Sciatic nerve (tissue), 2 donors: Measurements from ENCODE around the gene NEK8. TPM values are rescaled to one million over a fixed set of nuclear protein-coding genes. Genes with fewer than 3 reads are reported as not detected.

Source experiments
- ATAC-seq: fragments of 200-7000 bp; cut with Tn5 transposase; one replicate; pipeline ENCODE4 v1.9.1; 2020; ENCODE audit warnings: mild to moderate bottlenecking, moderate library complexity
- DNase-seq: peaks from one replicate; pipeline ENCODE4 v3.0.0-alpha.2; 2020; ENCODE audit warnings: low spot score
- intact Hi-C: fragments of 100-400 bp; cut with DNase I; formaldehyde crosslinking; loops from one replicate; pipeline ENCODE4 v1.14.2; 2022
- total RNA-seq: library from RNA; stranded (reverse); fragmentation: NEBNext Ultra II Directional; extraction: Animal tissue kit (Norgen Biotek cat#: 25700); gene quantifications from one replicate; pipeline ENCODE4 v1.2.1, GENCODE V29; 2021
- donor health status: DM: no; HTN: no; CAD: no.
- donor health status: DM: no; HTN: no; CAD: no.

Gene NEK8
- total RNA-seq, 1 donor from 2014 or later, result 3.4 TPM

DNA sequence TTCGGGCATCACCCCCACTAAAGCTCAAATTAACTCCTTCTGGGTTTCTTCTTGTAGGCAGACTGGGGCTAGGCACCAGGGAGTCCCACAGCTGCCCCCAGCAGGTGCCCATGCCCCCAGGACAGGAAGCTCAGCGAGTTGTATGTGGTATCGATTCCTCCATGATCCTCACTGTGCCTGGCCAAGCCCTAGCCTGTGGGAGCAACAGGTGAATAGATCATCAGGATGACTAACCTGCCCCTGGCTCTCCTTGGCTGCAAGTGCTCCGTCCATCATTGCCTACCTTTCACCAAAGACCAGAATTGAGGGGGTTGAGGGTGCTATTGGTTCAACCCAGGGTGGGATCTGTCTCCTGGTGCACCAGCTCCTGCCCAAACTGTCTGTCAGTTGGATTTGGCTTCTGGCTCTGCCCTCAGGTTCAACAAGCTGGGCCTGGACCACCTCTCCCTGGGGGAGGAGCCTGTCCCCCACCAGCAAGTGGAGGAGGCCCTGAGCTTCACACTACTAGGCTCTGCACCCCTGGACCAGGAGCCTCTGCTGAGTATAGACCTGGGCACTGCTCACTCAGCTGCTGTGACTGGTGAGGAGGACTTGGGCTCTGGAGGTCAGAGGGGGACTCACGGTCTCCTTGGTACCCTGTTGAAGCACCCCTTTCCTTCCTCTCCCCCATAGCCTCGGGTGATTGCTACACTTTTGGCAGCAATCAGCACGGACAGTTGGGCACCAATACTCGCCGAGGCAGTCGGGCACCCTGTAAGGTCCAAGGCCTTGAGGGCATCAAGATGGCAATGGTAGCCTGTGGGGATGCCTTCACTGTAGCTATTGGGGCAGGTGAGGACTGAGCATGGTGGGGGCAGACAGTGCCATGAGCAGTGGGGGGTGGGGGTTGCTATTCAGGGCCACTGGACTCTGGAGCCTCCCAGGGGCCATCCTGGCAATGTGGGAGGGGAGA, 12.1 kb downstream of the NEK8 start:
- DNase-seq (no peak), ATAC-seq (no peak)
- intact Hi-C loops, result no loop called here

- no peak for DNase-seq
- intact Hi-C loops, result no loop called here
- ATAC-seq, result no peak
Measured at GRCh38 chr17:28741358-28742349, 13.1 kb downstream of the NEK8 start.

- intact Hi-C loops, result no loop called here
- peak; percentile 90 for DNase-seq
- ATAC-seq, result peak; percentile 80
Measured at GRCh38 chr17:28743243-28744103, 14.9 kb downstream of the NEK8 start, which contains the start of gene TRAF4. Gene TRAF4 (plus strand): TSS chr17:28744011. CDS start chr17:28744113, 102 bp downstream.

DNA sequence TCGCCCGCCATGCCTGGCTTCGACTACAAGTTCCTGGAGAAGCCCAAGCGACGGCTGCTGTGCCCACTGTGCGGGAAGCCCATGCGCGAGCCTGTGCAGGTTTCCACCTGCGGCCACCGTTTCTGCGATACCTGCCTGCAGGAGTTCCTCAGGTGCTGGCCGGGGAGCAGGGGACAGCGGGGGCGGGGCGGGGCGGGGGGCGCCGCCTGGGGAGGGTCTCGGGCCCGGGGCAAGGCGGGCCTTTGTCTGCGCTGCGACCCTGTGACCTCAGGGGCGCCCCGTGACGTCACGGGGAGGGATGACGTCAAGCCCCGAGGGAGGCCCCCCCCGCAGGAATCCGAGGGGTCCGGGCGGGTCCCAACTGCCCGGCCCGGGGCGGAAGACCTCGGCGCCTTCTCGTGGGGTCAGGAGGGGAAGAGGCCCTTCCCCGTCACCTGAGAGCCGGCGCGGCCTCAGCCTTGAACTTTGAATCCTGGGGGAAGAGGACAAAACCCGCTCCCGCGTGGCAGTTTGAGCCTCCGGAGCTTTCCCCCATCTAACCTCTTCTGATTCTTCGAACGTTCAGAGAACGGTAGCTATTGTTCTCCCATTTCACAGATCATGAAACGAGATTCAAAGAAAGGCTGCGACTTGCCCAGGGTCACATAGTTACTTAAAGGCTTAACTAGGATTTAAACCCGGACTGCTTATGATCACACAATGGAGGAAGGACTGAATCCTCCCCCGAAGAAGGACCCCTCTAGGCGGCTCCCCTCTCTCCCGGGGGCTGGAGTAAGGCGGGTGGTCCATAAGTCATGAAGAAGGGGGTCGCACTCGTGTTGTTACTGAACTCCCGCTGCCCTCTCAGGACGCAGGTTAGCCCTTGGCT, 15.8 kb downstream of the NEK8 start:
- ATAC-seq (peak; percentile 54), DNase-seq (peak; percentile 83)
- intact Hi-C loops, result no loop called here

- DNase-seq, result peak; percentile 81
- peak; percentile 58 for ATAC-seq
- intact Hi-C loops, result no loop called here
Measured at GRCh38 chr17:28744972-28745785, 16.6 kb downstream of the NEK8 start.

GRCh38 chr17:28745786-28746411, 17.3 kb downstream of the NEK8 start:
- intact Hi-C loops, result no loop called here
- no peak for ATAC-seq
- no peak for DNase-seq

- no peak for DNase-seq
- intact Hi-C loops, result no loop called here
- ATAC-seq, result no peak
Measured at GRCh38 chr17:28746611-28747050, 18.0 kb downstream of the NEK8 start.

DNA sequence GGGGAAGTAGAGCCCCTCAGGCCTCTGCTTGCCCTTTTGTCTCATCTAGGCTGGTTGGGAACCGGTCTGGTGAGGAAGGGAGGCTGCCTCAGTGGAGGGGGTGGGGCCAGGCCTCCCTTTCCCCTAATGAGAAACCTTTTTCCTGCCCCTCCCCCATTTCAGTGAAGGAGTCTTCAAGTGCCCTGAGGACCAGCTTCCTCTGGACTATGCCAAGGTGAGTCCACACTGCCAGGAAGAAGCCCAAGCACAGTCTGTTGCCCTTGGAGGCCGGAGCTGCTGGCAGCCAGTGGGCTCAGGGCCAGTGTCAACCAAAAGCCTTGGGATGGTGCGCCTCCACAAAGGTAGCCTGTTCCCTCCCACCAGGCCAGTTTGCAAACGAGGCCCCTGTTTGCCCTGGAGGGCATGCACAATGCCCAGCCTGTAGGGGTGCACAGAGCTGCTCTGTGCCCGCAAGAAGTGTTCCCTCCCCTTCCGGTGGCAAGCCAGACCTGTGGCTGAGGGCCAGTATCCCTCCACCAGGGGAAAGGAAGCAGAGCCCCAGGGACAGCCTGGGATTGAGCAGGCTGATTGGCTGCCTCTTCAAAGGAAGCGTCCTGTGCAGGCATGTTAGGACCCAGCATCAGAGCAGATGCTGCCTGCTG, 18.6 kb downstream of the NEK8 start:
- intact Hi-C loops, result no loop called here
- no peak for DNase-seq
- no peak for ATAC-seq

DNA sequence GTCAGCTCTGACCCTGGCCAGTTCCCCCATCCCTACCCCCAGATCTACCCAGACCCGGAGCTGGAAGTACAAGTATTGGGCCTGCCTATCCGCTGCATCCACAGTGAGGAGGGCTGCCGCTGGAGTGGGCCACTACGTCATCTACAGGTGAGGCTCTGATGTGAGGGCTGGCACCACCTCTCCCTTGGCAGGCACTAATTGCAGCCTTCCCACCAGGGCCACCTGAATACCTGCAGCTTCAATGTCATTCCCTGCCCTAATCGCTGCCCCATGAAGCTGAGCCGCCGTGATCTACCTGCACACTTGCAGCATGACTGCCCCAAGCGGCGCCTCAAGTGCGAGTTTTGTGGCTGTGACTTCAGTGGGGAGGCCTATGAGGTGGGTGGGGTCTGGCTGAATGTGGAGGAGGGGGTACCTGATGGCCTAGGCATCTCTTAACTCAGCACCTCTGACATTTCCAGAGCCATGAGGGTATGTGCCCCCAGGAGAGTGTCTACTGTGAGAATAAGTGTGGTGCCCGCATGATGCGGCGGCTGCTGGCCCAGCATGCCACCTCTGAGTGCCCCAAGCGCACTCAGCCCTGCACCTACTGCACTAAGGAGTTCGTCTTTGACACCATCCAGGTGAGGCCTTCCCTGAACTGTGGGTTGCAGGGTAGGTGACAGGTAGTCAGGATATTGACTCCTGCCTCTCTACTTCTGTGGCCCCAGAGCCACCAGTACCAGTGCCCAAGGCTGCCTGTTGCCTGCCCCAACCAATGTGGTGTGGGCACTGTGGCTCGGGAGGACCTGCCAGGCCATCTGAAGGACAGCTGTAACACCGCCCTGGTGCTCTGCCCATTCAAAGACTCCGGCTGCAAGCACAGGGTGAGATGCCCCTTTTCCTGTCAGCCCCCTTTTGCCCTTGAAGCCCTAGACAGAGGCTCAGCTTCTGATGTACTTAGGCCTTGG, 19.5 kb downstream of the NEK8 start:
- no peak for DNase-seq
- no peak for ATAC-seq
- intact Hi-C loops, result no loop called here

GRCh38 chr17:28748852-28749515, 20.4 kb downstream of the NEK8 start:
- DNase-seq, result peak; percentile 63
- ATAC-seq, result no peak
- intact Hi-C loops, result no loop called here

DNA sequence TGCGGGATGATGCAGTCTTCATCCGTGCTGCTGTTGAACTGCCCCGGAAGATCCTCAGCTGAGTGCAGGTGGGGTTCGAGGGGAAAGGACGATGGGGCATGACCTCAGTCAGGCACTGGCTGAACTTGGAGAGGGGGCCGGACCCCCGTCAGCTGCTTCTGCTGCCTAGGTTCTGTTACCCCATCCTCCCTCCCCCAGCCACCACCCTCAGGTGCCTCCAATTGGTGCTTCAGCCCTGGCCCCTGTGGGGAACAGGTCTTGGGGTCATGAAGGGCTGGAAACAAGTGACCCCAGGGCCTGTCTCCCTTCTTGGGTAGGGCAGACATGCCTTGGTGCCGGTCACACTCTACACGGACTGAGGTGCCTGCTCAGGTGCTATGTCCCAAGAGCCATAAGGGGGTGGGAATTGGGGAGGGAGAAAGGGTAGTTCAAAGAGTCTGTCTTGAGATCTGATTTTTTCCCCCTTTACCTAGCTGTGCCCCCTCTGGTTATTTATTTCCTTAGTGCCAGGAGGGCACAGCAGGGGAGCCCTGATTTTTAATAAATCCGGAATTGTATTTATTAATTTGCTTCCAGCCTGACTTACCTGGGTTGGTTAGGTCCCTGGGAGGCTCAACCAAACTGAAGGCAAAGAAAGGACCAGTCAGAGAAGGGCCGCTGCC, 21.1 kb downstream of the NEK8 start:
- DNase-seq (no peak), ATAC-seq (no peak)
- intact Hi-C loops, result no loop called here

- DNase-seq (peak; percentile 96), ATAC-seq (peak; percentile 68)
- intact Hi-C loops, result no loop called here
Measured at GRCh38 chr17:28750178-28751047, 21.8 kb downstream of the NEK8 start.
